CD4-positive, alpha-beta T cell treated with Interleukin-12 subunit alpha and Interleukin-12 subunit beta, for 1 hour (primary cell): ENCODE measurements around the gene ZFP91.
"Not testable (repeated sequence)": the region's sequence is repeated elsewhere in the genome, so short reads cannot be mapped to it uniquely, and the experiment has no call there.

Experiments
- DNase-seq: peaks from one replicate; pipeline ENCODE4 v3.0.0-alpha.2; 2020

ZFP91 gene, protein sequence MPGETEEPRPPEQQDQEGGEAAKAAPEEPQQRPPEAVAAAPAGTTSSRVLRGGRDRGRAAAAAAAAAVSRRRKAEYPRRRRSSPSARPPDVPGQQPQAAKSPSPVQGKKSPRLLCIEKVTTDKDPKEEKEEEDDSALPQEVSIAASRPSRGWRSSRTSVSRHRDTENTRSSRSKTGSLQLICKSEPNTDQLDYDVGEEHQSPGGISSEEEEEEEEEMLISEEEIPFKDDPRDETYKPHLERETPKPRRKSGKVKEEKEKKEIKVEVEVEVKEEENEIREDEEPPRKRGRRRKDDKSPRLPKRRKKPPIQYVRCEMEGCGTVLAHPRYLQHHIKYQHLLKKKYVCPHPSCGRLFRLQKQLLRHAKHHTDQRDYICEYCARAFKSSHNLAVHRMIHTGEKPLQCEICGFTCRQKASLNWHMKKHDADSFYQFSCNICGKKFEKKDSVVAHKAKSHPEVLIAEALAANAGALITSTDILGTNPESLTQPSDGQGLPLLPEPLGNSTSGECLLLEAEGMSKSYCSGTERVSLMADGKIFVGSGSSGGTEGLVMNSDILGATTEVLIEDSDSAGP

DNA sequence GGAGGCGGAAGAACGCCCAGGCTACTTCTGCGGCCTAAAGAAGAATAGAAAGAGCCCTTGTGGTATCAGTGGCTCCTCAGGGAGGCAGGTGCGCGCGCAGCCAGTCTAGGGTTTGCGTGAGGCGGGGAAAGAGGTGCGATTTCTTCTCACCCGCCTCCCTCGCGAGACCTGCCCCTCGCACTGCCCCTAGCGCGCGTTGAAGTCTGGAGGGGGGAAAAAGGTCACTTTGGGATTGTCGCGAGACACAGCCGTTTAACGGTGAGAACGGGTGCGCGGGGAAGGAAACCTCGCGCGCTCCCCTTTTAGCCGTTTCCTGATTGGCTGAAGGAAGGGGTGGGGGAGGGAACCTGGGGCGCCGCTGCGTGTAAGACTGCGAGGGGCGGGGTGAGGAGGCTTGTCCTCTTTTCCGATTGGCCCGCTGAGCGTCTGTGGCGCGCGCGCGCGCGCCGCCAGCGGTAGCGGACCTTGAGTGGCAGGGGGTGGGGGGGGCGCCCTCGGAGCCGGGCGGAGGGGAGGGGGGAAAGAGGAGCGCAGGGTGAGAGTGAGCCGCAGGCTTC is at the start of gene ZFP91:
Gene ZFP91, plus strand, starts transcription at position 429 of the 557 bp plus-strand sequence. CDS start 219 bp downstream, outside the sequence.
- peak; percentile 98 for DNase-seq

DNA sequence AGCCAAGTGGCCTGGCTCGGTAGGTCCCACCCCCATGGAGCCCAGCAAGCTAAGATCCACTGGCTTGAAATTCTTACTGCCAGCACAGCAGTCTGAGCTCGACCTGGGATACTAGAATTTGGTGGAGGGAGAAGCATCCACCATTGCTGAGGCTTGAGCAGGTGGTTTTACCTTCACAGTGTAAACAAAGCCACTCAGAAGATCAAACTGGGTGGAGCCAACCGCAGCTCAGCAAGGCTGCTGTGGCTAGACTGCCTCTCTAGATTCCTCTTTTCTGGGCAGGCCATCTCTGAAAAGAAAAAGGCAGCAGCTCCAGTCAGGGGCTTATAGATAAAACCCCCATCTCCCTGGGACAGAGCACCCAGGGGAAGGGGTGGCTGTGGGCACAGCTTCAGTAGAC is 48.6 kb upstream of the ZFP91 start:
- peak; percentile 46 for DNase-seq

DNA sequence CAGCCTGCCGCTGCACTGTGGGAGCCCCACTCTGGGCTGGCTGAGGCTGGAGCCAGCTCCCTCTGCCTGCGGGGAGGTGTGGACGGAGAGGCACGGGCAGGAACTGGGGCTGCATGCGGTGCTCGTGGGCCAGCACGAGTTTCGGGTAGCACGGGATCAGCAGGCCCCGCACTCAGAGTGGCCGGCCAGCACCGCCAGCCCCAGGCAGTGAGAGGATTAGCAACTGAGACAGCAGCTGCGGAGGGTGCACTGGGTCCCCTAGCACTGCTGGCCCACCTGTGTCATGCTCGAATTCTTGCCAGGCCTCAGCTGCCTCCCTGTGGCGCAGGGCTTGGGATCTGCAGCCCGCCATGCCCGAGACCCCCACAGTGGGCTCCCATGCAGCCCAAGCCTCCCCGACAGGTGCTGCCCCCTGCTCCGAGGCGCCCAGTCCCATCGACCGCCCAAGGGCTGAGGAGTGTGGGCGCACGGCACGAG is 47.0 kb upstream of the ZFP91 start:
- no peak for DNase-seq

DNA sequence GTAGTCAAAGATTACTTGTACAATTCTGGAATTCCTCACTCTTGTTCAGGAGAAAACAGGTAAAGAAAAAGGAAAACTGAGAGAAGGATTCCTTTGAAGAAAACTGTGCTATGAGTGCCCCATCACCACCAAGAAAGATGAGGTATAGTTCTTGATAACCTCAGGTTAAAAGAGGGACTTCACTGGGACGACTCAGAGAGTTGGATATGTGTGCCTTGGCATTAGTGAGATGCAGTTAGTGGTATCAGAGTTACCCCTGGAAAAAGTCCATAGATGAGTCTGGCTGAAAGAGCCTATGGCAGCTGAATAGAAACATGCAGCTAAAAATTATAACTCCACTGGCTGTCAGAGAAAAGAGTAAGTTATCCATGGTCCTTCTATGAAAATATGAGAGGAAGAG is 32.0 kb upstream of the ZFP91 start:
- DNase-seq: no peak

DNA sequence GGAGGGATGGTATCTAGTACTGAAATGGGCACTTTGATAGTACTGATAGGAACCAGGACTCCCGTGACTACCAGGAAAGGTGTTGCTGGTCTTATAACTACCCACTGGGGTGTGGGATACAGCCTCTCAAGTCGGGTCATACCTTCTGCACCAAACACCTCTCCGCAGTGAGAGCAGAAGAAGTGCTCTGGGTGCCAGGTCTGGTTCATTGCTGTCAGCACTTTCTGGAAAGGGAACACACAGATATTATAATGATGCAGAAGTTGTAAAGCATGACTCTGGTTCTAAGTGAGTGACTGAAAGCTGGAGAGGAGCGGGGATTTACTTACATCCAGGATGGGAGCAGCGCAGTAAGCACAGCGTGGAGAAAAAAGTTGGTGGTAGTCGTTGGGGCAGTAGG is 29.2 kb upstream of the ZFP91 start:
- DNase-seq: no peak

DNA sequence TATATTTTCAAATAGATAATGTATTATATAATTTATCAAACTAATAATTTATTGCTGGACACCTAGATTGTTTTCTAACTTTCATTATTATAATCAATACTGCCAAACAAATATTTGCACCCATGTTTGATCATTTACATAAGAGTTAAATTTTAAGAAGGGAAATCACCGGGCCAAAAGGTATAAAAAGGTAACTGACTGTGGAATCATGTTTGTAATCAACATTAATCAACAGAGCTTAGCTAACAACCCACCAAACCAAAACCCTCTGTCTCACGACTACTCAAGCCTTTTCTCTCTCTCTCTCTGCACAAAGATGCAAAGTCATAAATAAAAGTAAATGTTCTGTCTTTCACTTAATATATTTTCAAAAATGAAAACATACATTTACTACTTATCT is 18.0 kb upstream of the ZFP91 start:
- no peak for DNase-seq

DNA sequence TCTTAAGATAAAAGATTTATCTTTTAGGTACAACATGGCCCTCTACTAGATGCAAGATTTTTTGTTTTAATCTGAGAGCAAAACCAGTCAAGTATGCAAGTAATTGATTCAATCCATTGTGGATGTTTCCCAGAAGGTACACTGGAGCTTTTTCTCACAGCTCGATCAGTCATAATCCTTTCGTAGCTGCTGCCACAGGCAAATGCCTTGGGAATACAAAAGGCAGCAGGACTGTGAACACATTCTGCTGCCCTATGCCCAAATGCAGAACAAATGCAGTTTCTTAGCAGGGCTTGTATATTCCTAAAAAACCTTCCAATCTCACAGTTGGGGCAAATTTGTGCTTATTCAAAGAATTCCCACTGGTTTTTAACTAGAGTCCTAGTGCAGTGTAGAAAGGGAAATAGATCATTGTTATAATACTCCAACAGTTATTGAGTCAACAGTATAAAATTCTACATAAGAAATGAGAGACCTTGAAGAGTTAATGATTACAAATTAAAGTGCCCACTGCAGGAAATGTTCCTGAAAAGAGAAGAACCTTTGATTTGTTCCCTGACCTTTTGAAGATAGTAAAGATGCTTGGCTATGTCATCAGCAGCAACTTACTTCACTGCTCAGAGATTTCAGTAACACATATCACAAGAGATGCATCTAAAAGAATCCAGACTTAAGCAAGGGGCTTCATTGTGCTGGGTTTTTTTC is 17.3 kb upstream of the ZFP91 start:
- DNase-seq: no peak

DNA sequence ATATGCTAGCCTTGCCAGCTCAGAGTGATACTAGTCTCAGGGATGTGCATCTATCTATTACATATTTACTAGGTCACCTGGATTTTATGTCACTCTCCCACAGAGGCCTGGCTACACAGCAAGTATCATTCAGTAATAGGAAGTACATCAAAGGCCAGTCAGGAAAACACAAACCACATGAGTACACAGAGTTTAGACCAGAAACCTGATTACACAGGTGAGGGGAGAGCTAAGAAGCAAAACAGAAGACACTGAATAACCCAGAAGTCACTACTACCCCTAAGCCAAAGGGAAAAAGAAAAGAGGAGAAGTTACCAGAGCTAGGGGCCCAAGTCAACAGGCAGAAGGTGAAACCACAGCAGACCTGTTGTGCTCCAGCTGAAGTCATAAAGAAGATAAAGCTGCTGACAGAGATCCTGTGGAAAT is 16.5 kb upstream of the ZFP91 start:
- DNase-seq: peak; percentile 33

DNA sequence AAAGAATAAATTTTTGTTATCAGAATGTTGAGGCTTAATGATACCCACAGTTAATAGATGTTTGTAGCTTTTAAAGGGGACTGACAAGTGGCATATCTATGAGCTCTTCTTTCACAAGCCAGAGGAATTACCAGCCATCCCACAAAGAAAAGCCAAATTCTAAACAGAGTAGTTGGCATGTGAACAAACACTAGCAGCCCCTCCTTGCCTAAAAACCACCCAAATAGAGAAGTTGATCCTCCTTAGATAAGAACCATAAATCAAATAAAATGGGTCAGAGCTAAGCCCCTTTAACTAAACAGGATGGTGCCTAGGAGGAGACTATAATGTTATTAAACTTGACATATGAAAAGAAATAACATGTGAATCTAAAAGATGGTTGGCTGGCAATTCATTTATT is 14.6 kb upstream of the ZFP91 start:
- DNase-seq: no peak

DNA sequence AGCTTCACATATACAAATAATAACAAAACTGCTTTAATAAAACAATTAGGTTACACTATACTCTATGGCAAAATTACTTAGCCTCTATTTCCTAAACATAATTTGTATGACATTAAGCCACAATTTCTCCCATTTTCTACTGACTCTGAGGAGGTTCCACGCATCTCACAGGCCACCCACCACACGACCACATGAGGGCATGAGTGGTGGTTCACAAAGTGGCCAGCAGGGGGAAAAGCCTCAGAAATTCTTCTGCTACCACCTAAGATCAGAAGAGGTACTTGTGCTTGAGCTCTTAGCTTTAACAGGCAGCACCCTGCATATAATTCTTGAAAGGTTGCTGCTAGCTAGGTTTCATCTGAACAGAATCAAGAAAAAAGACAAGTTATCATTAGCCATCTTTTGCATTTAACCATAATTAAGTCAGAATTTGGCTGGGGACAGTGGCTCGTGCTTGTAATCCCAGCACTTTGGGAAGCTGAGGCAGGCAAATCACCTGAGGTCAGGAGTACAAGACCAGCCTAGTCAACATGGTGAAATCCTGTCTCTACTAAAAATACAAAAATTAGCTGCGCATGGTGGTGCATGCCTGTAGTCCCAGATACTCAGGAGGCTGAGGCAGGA is 10.9 kb upstream of the ZFP91 start:
- DNase-seq: peak; percentile 84

DNA sequence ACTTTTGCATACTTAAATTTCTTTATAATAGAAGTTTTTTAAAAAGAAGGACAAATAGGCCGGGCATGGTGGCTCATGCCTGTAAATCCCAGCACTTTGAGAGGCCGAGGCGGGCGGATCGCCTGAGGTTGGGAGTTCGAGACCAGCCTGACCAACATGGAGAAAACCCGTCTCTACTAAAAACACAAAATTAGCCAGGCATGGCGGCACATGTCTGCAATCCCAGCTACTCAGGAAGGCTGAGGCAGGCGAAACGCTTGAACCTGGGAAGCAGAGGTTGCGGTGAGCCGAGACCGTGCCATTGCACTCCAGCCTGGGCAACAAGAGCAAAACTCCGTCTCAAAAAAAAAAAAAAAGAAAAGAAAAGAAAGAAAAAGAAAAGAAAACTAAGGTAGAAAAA is 6.0 kb upstream of the ZFP91 start:
- not testable (repeated sequence) for DNase-seq

DNA sequence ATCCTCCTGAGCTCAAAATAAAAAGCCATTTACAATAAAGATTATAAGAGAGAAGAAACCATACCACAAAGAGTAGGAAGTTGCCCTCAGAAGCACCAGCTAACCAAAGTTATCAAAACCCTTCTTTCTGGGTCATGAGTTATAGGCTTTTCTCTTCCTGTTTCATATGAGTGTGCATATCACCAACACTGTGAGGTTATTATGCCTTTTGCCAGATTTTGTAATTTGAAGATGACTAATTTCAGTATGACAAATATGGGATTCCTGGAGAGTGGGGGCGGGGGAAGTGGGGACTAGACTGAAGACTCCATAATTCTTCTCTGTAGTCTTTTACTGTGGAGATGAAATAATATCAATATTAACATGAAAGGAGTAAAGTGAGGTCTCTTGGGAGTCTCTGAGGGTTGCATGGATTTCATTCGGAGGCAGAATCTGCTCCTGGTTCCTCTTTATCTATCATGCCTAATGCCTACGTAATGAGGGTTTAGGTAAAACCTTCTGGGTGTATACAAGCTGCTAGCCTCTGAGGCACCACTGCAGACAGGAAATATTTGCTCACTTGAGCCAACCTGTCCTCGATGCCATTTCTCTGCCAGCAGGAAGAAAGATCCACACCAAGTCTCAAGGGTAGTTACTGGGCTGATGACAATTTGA is 5.3 kb upstream of the ZFP91 start:
- peak; percentile 64 for DNase-seq

DNA sequence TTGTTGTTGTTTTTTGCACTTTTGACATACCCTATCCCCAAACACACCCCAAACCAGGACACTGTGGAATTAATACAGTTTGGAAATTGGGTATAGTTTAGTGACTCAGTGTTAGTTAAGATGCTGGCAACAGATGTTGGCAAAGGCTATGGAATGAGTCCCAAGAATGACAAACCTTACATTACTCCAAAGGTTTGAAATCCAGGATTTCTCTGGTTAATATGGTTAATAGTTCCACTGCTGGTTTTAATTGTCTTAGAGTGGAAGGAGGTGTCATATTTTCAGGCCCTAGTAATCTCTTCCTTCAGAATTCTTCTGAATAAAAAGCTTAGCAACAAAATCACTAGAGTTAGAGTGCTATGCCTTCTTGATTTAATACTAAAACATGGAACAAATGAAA is 4.0 kb upstream of the ZFP91 start:
- no peak for DNase-seq

DNA sequence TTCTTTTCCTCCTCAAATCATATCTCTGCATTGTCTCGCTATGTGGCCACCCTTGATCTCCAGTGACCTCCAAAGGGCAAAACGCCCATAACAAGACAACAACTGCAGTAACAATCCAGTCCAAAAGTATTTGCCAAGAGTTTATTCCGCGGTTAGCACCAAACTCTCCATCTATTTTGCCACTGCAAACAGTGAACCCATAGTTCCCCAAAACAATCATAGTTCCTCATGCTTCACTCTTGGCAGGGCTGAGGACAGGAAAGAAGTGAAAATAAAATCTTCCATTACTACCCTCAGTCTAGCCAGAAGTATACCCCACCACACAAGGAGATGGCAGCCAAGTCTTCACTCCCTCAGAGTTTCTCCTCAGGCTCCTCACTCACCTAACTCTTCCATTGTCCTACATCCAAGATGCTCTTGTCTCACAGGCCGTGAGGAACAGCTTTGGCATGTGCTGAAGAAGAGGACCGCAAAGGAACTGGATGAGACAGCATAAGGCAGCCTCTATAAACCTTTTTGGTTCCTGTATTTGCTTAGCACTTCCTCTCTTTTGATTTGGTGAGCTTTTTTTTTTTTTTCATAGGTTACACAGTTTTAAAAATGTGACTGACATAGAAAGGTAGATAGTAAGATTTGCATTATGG is 3.4 kb upstream of the ZFP91 start, which contains the start of gene LPXN:
Gene LPXN, minus strand, starts transcription at position 480 of the 644 bp plus-strand sequence. Its CDS starts 84 bp downstream, at position 396.
- DNase-seq: peak; percentile 73

DNA sequence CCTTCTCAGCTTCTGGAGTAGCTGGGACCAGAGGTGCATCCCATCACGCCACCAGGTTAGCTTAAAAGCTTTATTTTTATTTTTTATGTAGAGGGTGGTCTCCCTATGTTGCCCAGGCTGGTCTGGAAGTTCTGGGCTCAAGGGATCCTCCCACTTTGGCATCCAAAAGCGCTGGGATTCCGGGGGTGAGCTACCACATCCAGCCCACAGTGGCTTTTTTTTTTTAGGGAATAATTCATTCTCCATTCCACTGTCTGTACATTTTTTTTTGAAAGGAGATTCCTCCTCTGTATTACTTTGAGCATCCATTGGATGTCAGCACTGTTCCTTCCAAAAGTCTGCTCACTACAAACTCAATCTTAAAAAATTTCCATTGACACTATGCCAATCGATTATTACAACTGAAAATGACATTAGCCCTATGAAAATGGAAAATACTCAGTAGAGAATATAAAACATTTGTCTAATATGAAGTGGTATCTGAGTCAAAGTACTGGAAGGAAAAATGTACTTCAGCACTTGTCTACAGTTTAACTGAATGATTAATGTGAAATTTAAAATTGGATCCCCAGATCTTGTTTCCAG is 1.9 kb upstream of the ZFP91 start:
- DNase-seq: peak; percentile 37

DNA sequence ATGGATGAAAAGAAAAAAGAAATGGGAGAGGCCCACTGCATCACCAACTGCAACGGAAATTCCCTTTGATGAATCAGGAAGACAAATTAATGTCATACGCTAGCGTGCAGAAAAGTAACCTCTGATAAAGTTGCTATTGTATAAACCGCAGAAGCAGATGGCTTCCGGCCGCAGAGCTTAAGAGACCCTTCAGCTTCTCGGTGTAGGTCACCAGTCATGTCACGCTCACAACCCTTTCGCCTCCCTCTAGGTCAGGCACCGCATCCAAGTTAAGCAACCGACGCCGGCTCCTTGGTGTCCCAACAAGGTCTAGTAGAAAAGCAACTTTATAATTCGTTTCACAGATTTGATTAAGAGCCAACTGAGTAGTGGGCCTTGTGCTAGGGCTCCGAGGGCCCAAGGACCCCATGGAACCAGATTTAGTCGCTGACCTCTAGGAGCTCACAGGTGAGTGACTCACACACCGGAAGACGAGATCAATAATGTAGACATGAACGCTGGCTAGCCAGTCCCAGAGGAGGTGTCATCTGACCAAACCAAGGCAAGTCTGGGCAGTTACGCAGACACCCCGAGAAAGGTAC is 1.2 kb upstream of the ZFP91 start:
- peak; percentile 88 for DNase-seq

DNA sequence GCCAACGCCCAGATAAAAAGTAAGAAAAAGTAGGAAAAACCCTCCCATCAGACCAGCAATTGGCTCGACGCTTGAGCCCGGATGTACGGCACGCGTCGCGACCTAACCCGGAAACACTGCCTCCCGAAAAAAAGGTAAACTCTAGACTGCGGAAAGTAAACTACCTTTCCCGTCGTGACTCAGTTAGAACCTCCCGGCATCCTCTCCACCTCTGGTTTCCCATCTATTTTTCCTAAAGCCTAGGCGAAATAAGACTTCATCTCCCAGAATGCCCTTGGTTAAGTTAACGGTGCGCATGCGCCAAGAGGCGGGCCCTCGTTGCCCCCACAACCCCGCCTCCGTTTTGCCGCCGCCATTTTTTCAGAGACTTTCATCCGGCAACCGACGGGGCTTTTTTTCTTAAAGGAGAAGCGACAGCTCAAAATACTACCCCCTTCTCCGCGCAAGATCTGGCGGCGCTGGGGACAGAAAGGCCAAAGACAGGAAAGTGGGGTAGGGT is 678 bp upstream of the ZFP91 start:
- peak; percentile 97 for DNase-seq

DNA sequence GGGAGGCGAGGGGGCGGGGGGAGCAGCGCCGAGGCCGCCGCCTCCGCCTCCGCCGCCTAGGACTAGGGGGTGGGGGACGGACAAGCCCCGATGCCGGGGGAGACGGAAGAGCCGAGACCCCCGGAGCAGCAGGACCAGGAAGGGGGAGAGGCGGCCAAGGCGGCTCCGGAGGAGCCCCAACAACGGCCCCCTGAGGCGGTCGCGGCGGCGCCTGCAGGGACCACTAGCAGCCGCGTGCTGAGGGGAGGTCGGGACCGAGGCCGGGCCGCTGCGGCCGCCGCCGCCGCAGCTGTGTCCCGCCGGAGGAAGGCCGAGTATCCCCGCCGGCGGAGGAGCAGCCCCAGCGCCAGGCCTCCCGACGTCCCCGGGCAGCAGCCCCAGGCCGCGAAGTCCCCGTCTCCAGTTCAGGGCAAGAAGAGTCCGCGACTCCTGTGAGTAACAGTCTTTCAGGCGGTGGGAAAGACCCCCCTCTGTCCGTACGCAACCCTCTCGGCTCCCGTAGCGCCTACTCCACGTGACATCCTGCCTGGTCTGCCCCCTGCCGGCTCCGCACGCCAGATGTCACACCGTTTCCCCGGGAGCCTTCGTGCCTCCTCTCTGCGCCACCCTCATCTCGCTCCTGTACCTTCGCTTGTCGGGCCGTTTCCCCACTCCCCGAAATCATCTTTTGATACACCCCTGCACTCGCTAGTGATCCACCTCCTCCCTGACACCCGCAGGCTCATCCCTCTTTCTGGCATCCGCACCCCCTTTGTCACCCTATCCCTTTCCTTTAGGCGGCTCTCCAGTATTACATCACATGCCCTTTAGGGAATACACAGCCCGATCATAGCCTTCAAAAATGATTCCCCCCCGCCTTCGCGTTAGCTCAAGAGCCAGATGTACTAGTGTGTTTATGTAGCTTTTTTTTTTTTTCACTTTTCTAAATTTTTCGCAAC is 598 bp downstream of the ZFP91 start:
- DNase-seq: peak; percentile 93

DNA sequence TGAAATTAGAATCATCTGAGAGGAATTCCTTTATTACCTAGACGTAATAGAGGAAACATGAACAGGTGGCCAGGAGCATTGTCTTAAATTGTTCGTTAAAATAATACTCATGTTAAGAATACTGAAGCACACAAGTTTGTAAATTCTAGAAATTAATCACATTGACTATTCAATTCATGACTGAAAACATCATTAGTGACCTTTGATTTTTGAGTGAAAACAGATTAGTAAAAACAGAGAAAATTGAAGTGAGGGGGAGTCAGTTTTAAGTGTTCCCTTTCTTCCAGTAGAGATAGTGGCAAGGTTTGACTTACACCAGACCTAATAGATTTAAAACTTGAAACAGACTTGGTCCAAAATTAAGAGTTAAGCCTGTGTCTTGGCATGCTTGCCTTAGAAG is 1.4 kb downstream of the ZFP91 start:
- DNase-seq: no peak

DNA sequence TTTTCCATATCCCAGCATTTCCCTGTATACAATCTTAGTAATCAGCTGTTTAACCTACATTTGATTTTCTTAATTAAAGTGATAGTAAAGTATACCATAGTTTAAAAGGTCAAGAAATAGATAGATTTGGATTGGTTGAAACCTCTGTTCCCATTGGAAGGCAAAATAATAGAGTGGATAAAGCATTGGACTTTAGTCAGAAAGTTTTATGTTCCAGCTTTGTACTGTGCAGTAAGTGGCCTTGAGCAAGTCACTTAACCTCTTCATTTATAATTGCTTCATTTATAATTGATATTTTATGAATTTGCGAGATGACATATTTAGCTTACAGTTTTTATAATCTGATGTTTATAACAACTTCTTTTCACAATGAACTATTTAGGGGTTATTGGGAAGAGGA is 3.6 kb downstream of the ZFP91 start:
- DNase-seq: no peak
